HepG2 (cell line): Measurements from ENCODE around the gene SCP2. TPM values are rescaled to one million over a fixed set of nuclear protein-coding genes. Genes with fewer than 3 reads are reported as not detected.

Source experiments
- ATAC-seq: fragments of 200-7000 bp; cut with Tn5 transposase; 3 replicates; pipeline ENCODE4 v1.9.1; 2020; ENCODE audit warnings: mild to moderate bottlenecking, moderate library complexity
- BruUV-seq: library from RNA; stranded (reverse); fragments of 400-500 nt; replicated peaks from 2 replicates; lab custom pipeline; 2021; lab: Mats Ljungman, UMichigan
- CTCF ChIA-PET: fragments of 300-600 bp; formaldehyde crosslinking; extraction: SDS; loops from one replicate; lab custom pipeline; 2021; ENCODE audit warnings: low total read pairs, inconsistent platforms, low intra/inter-chr PET ratio; lab: Yijun Ruan, JAX
- POLR2A ChIA-PET: fragments of 350-600 bp; sonication (Branson Sonifier 250); formaldehyde crosslinking; loops from one replicate; lab custom pipeline; 2020; ENCODE audit warnings: antibody characterized with exemption, inconsistent platforms; lab: Yijun Ruan, JAX
- DNase-seq: peaks from one replicate; pipeline ENCODE4 v3.0.0-alpha.2; 2015; ENCODE audit warnings: low spot score
- FAIRE-seq: peaks from 3 replicates; lab custom pipeline; 2011; peaks lifted over from hg19 to GRCh38; lab: Jason Lieb, UNC
- H2AFZ ChIP-seq: one replicate; pipeline ENCODE4 v1.6.1; 2011; ENCODE audit warnings: low read length, inconsistent platforms
- H3K27ac ChIP-seq: fragments of 300-600 bp; 3 replicates; pipeline ENCODE4 v1.8.0; 2011; ENCODE audit warnings: mixed run types, mild to moderate bottlenecking, mixed read lengths, low read length, inconsistent platforms; ENCODE audit not compliant: insufficient read depth; ENCODE audit errors: extremely low read length
- H3K27me3 ChIP-seq, 2 experiments: fragments of 200-600 bp in 1 of 2; 2 replicates in 1 of 2; 3 replicates in 1 of 2; pipeline versions ENCODE4 v1.6.0 to v1.8.0; 2011; ENCODE audit warnings: low read length in 2 of 2, mild to moderate bottlenecking in 2 of 2, moderate library complexity in 2 of 2, inconsistent platforms in 1 of 2; ENCODE audit not compliant: insufficient read depth in 2 of 2, control insufficient read depth in 1 of 2
- H3K36me3 ChIP-seq, 2 experiments: fragments of 200-600 bp in 1 of 2; replicated peaks in 1 of 2; 2 replicates in 1 of 2; 3 replicates in 1 of 2; pipeline versions ENCODE4 v1.5.1 to v1.8.0; 2011; ENCODE audit warnings: low read length in 2 of 2, inconsistent platforms in 1 of 2; ENCODE audit not compliant: insufficient read depth in 2 of 2, control insufficient read depth in 1 of 2
- H3K4me1 ChIP-seq: 2 replicates; pipeline ENCODE4 v1.5.1; 2012; ENCODE audit warnings: low read length, inconsistent platforms; ENCODE audit not compliant: insufficient read depth
- H3K4me2 ChIP-seq: 2 replicates; pipeline ENCODE4 v1.6.0; 2011; ENCODE audit warnings: low read depth, low read length, inconsistent platforms
- H3K4me3 ChIP-seq, 3 experiments: fragments of 200-600 bp in 1 of 3; sonication (generic), shearing (Covaris generic) in 1 of 3; replicated peaks in 1 of 3; 2 replicates each; pipeline ENCODE4 v1.5.1; 2011 to 2016; ENCODE audit warnings: low read length in 3 of 3, inconsistent platforms in 2 of 3, low read depth in 2 of 3, mild to moderate bottlenecking in 2 of 3, control low read depth in 1 of 3, mixed read lengths in 1 of 3; ENCODE audit not compliant: insufficient read depth in 1 of 3
- H3K79me2 ChIP-seq: one replicate; pipeline ENCODE4 v1.6.1; 2011; ENCODE audit warnings: low read length, inconsistent platforms; ENCODE audit not compliant: insufficient read depth
- H3K9ac ChIP-seq: 2 replicates; pipeline ENCODE4 v1.6.0; 2011; ENCODE audit warnings: mild to moderate bottlenecking, low read depth, low read length, inconsistent platforms; ENCODE audit not compliant: insufficient read depth
- H3K9me3 ChIP-seq: 2 replicates; pipeline ENCODE4 v1.5.1; 2012; ENCODE audit warnings: mild to moderate bottlenecking, low read length
- H4K20me1 ChIP-seq: 2 replicates; pipeline ENCODE4 v1.6.0; 2011; ENCODE audit warnings: inconsistent platforms, mild to moderate bottlenecking, low read length, moderate library complexity; ENCODE audit not compliant: insufficient read depth
- ARID3A ChIP-seq: IDR thresholded peaks from 2 replicates; pipeline ENCODE4 v1.6.1; 2012; ENCODE audit warnings: low read depth, low read length, improper control_type of control experiment
- ARID5B ChIP-seq: IDR thresholded peaks from 2 replicates; pipeline ENCODE4 v1.4.0; 2020; ENCODE audit warnings: mild to moderate bottlenecking, missing genetic modification reagents
- FOXK2 ChIP-seq: fragments of 450-650 bp; IDR thresholded peaks from 2 replicates; pipeline ENCODE4 v1.6.1; 2016
- MEIS1 ChIP-seq: sonication (generic); formaldehyde crosslinking; IDR thresholded peaks from 2 replicates; pipeline ENCODE4 v1.9.0; 2021; ENCODE audit warnings: mild to moderate bottlenecking, missing genetic modification reagents, moderate library complexity, borderline replicate concordance
- NR0B2 ChIP-seq: sonication (generic); formaldehyde crosslinking; IDR thresholded peaks from 2 replicates; pipeline ENCODE4 v1.4.0; 2020; ENCODE audit warnings: mild to moderate bottlenecking, missing genetic modification reagents
- POGK ChIP-seq: sonication (generic); formaldehyde crosslinking; conservative IDR thresholded peaks from 2 replicates; pipeline ENCODE4 v1.8.0; 2022; ENCODE audit warnings: mild to moderate bottlenecking, moderate library complexity, missing genetic modification reagents
- RELA ChIP-seq: sonication (generic); formaldehyde crosslinking; IDR thresholded peaks from 2 replicates; pipeline ENCODE4 v1.4.0; 2020; ENCODE audit warnings: missing genetic modification reagents
- RXRB ChIP-seq: IDR thresholded peaks from 2 replicates; pipeline ENCODE4 v1.6.1; 2016; ENCODE audit warnings: borderline replicate concordance, missing genetic modification reagents, missing compliant biosample characterization
- TEAD3 ChIP-seq: optimal IDR thresholded peaks from 2 replicates; pipeline ENCODE3; 2016; ENCODE audit warnings: borderline replicate concordance
- ZFP90 ChIP-seq: sonication (generic); formaldehyde crosslinking; IDR thresholded peaks from 2 replicates; pipeline ENCODE4 v1.8.0; 2022; ENCODE audit warnings: missing genetic modification reagents, mild to moderate bottlenecking, inconsistent platforms, borderline replicate concordance
- ZNF160 ChIP-seq: sonication (generic); formaldehyde crosslinking; IDR thresholded peaks from 2 replicates; pipeline ENCODE4 v1.8.0; 2022; ENCODE audit warnings: mild to moderate bottlenecking, inconsistent platforms, missing genetic modification reagents
- ZNF326 ChIP-seq: sonication (generic); formaldehyde crosslinking; IDR thresholded peaks from 2 replicates; pipeline ENCODE4 v1.4.0; 2020; ENCODE audit warnings: missing genetic modification reagents, borderline replicate concordance
- ZNF331 ChIP-seq: sonication (generic); formaldehyde crosslinking; IDR thresholded peaks from 2 replicates; pipeline ENCODE4 v1.4.0; 2020; ENCODE audit warnings: missing genetic modification reagents
- ZNF460 ChIP-seq: sonication (generic); formaldehyde crosslinking; IDR thresholded peaks from 2 replicates; pipeline ENCODE4 v1.5.1; 2020; ENCODE audit warnings: missing genetic modification reagents, mild to moderate bottlenecking, borderline replicate concordance
- ZNF530 ChIP-seq: sonication (generic); formaldehyde crosslinking; IDR thresholded peaks from 2 replicates; pipeline ENCODE4 v1.5.0; 2020; ENCODE audit warnings: low read depth, mild to moderate bottlenecking, missing genetic modification reagents
- WGBS: methylation state at CpG from one replicate; pipeline ENCODE4 v1.1.6; 2017; ENCODE audit warnings: low lambda C conversion rate; 5-methylcytosine and 5-hydroxymethylcytosine counted together
- in situ Hi-C: cut with HindIII; loops from 2 replicates; pipeline ENCODE4 v1.10.0; 2017; ENCODE audit warnings: low pct_unique_long_range_greater_than_20kb; ENCODE audit not compliant: extremely low pct_ligation_motif_present
- intact Hi-C: fragments of 100-400 bp; cut with micrococcal nuclease; formaldehyde crosslinking; loops from one replicate; pipeline ENCODE4 v1.10.0; 2022; ENCODE audit not compliant: unreplicated experiment
- polyA plus RNA-seq, 8 experiments: library from polyadenylated mRNA; depleted of rRNA in 3 of 8; stranded (reverse) in 7 of 8; unstranded in 1 of 8; fragments of >200 nt; fragmentation: Illumina TruSeq in 4 of 8; extraction: Trizol in 4 of 8; gene quantifications; 2 replicates each; pipeline versions ENCODE4 v1.2.1 to v1.2.3, GENCODE V29; 2011 to 2016; ENCODE audit warnings: low read depth in 4 of 8, missing spikeins in 1 of 8, mixed read lengths in 1 of 8; ENCODE audit not compliant: insufficient read depth in 1 of 8
- total RNA-seq, 5 experiments: library from RNA; depleted of rRNA; stranded (reverse); fragments of >200 nt; fragmentation: Illumina TruSeq; extraction: Trizol; gene quantifications; 2 replicates each; pipeline ENCODE4 v1.2.3, GENCODE V29; 2016; ENCODE audit warnings: low read depth in 1 of 5

Gene SCP2
- total and polyA plus RNA-seq, 2 of the 13 experiments (the other 11 are each of a cell fraction or from before 2014, with no cell fraction given), result 59.0 to 133 TPM

GRCh38 chr1:52920791-52921291 lies 6.2 kb upstream of the SCP2 start (continued):
- no peak for TF ChIP-seq ZNF160 (CRISPR knock-in tag)

GRCh38 chr1:52925571-52926005 lies 1.5 kb upstream of the SCP2 start:
- peak; percentile 68 for FAIRE-seq
- H3K4me1 ChIP-seq, result peaks cover 71% of the 10 kb centered on the region
- peak overlapping the region; percentile 79 for H3K27ac ChIP-seq
- H3K79me2 ChIP-seq, result peaks cover 12% of the 10 kb centered on the region
- ChIA-PET CTCF (no interaction called here), POLR2A (no interaction called here)
- BruUV-seq, result no TSS peak
- no peaks in the 10 kb centered on the region for H4K20me1 ChIP-seq
- H3K36me3 ChIP-seq, result no peaks in the 10 kb centered on the region
- no peak overlapping the region for H2AFZ ChIP-seq
- H3K27me3 ChIP-seq, result no peaks in the 10 kb centered on the region
- H3K9me3 ChIP-seq, result no peaks in the 10 kb centered on the region
- intact Hi-C loops (loop anchor here (10.0 kb wide), 1 partner anchor 221 kb away; no protein-coding TSS in a partner anchor), in situ Hi-C loops (no loop called here)
- DNase-seq, result peak; percentile 82
- H3K4me2 ChIP-seq, result peak overlapping the region; percentile 99
- peak overlapping the region; percentile 21 to 42 (median 31); a peak in 5 of 6 replicates for H3K4me3 ChIP-seq
- 0 out of 3 replicates have a peak, but pooled peaks have one; percentile 4 for ATAC-seq
- H3K9ac ChIP-seq, result 0 out of 2 replicates have a peak overlapping the region, but pooled peaks have one; percentile 23
- 0% methylated on average over 5 of the region's 5 CpGs for WGBS
- peak; percentile 74 for TF ChIP-seq ARID5B (CRISPR knock-in tag)
- no peak for TF ChIP-seq ZNF326 (CRISPR knock-in tag)
- no peak for TF ChIP-seq ZNF530 (CRISPR knock-in tag)
- 0 out of 2 replicates have a peak, but pooled peaks have one; percentile 70 for TF ChIP-seq ZFP90 (CRISPR knock-in tag)
- TF ChIP-seq POGK (CRISPR knock-in tag), result 0 out of 2 replicates have a peak, but pooled peaks have one; percentile 24
- peak; percentile 13; the same call in 1 of the 2 replicates for TF ChIP-seq ZNF331 (CRISPR knock-in tag)
- peak; percentile 90 for TF ChIP-seq ARID3A
- no peak for TF ChIP-seq NR0B2 (CRISPR knock-in tag)
- peak; percentile 45; the same call in 1 of the 2 replicates for TF ChIP-seq MEIS1 (CRISPR knock-in tag)
- no peak for TF ChIP-seq RELA (CRISPR knock-in tag)
- TF ChIP-seq RXRB (CRISPR knock-in tag), result peak; percentile 73
- peak; percentile 65; the same call in 1 of the 2 replicates for TF ChIP-seq FOXK2
- TF ChIP-seq TEAD3 (CRISPR knock-in tag), result peak; percentile 65
- no peak for TF ChIP-seq ZNF460
